ENCODE data around the gene LDB2. TPM values are rescaled to one million over a fixed set of nuclear protein-coding genes. Genes with fewer than 3 reads are reported as not detected.

The LDB2 gene
- total RNA-seq, 1 donor from 2014 or later = not detected

DNA sequence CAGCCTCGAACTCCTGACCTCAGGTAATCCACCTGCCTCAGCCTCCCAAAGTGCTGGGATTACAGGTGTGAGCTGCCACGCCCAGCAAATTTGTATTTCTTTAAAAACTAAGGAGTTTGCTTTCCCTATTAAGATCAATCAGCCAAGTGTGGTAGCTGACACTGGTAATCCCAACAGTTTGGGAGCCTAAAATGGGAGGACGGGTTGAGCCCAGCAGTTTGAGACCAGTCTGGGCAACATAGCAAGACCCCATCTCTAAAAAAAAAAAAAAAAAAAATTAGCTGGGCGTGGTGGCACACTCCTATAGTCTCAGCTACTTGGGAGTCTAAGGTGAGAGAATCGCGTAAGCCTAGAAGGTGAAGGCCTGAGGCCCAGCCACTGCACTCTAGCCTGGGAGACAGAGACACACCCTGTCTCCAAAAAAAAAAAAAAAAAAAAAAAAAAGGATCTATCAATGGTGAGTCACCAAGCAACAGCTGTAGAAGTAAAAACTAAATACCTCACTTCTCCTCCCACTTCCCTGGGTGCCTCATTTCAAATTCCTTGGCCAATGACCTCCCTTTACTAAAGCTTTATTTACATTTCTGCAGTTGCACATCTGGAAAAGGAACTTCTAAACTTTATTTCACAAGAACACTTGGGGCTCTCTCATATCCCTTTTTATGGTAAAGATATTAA is 54.5 kb downstream of the LDB2 start:
- Mint-ChIP-seq H3K9me3 (ENCODE audit: low read depth) (no peaks in the 10 kb centered on the region), H3K36me3 (ENCODE audit: insufficient read depth) (no peaks in the 10 kb centered on the region), H3K27me3 (no peaks in the 10 kb centered on the region), H3K27ac (no peak overlapping the region), H3K4me1 (ENCODE audit: low read depth) (peaks cover 4% of the 10 kb centered on the region), H3K4me3 (ENCODE audit: low read depth) (no peak overlapping the region)
- no peak for DNase-seq (ENCODE audit: low spot score, unreplicated experiment)
- TF ChIP-seq, protein P1, sequence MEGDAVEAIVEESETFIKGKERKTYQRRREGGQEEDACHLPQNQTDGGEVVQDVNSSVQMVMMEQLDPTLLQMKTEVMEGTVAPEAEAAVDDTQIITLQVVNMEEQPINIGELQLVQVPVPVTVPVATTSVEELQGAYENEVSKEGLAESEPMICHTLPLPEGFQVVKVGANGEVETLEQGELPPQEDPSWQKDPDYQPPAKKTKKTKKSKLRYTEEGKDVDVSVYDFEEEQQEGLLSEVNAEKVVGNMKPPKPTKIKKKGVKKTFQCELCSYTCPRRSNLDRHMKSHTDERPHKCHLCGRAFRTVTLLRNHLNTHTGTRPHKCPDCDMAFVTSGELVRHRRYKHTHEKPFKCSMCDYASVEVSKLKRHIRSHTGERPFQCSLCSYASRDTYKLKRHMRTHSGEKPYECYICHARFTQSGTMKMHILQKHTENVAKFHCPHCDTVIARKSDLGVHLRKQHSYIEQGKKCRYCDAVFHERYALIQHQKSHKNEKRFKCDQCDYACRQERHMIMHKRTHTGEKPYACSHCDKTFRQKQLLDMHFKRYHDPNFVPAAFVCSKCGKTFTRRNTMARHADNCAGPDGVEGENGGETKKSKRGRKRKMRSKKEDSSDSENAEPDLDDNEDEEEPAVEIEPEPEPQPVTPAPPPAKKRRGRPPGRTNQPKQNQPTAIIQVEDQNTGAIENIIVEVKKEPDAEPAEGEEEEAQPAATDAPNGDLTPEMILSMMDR (IDR thresholded peaks at IDR 0.05; ENCODE audit: unreplicated experiment) = no peak

DNA sequence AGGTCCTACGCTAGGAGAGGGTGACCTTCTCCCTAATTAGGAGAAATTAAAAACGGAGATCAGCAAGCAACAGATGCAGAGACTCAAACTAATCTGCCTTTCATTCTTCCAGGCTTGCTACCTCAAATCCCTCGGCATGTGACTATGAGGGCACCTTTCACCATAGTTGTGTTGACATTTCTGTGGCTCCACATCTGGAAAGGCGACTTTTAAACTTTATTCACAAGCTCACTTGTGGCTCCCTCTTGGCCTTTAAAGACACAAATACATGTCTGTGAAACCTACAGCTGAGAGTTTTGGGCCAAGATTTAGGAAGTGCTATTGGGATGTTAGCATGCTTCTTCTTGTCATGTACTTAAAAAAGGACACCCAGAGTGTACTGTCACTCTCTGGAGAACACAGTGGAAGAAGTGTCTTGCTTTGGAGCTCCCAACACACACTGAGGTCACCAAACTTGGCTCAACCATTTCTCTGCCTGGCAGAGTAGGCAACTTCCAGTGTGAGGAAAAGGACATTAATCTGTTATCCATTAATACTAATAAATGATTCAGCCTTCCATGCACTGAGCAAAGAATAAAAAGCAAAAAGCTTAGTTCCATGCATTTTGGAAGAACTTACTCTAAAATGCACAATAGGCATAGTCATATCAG is 60.1 kb downstream of the LDB2 start:
- Mint-ChIP-seq H3K4me3 (ENCODE audit: low read depth) (no peak overlapping the region), H3K27me3 (no peaks in the 10 kb centered on the region), H3K27ac (no peak overlapping the region)

DNA sequence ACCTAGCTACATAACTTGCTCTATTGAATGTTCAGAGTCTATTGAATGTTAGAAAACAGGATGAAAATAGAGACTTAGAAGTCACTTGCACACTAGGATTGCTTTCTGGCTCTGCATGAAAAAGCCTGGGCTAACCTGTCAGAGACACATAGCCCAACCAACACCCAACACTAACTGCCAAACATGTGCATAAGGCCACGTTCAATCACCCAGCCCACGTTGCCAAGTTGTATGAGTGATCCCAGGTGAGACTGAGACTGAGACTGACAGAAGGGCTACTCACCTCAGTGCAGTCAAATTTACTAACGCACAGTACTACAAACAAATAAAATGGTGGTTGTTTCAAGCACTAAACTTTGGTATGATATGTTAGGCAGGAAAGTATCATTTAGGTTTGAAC is 61.0 kb downstream of the LDB2 start:
- Mint-ChIP-seq H3K27me3 (no peaks in the 10 kb centered on the region), H3K9me3 (ENCODE audit: low read depth) (no peaks in the 10 kb centered on the region), H3K4me3 (ENCODE audit: low read depth) (no peak overlapping the region), H3K4me1 (ENCODE audit: low read depth) (peaks cover 13% of the 10 kb centered on the region), H3K27ac (no peak overlapping the region), H3K36me3 (ENCODE audit: insufficient read depth) (no peaks in the 10 kb centered on the region)
- DNase-seq (ENCODE audit: low spot score, unreplicated experiment) = no peak
- TF ChIP-seq, protein P1 (IDR thresholded peaks at IDR 0.05; ENCODE audit: unreplicated experiment) = no peak

More for the DNA sequence above, 60.1 kb downstream of the LDB2 start:
- no peak for DNase-seq (ENCODE audit: low spot score, unreplicated experiment)
- TF ChIP-seq, protein P1 (IDR thresholded peaks at IDR 0.05; ENCODE audit: unreplicated experiment) = no peak
- Mint-ChIP-seq H3K4me1 (ENCODE audit: low read depth) (peaks cover 13% of the 10 kb centered on the region), H3K36me3 (ENCODE audit: insufficient read depth) (no peaks in the 10 kb centered on the region), H3K9me3 (ENCODE audit: low read depth) (no peaks in the 10 kb centered on the region)

DNA sequence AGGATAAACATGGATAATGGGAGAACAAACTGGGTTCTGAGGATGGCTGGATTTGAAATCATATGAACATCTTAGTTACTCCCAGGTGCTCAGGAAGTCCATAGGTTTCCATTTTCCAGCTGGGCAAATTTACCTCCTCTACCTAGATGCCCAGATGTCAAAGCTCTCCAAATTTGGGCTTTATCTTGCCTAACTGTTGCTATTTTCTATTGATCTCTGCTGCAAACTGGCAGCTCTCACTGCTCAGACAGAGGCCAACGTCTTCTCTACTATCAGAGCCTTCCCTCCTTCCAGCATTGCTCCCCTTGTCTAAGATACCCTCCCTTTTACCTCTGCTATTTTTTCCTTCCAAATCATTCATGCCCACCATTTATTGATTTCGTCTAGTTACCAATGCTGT is 62.1 kb downstream of the LDB2 start:
- Mint-ChIP-seq H3K4me3 (ENCODE audit: low read depth) (no peak overlapping the region), H3K36me3 (ENCODE audit: insufficient read depth) (no peaks in the 10 kb centered on the region), H3K27me3 (peaks cover 3% of the 10 kb centered on the region), H3K4me1 (ENCODE audit: low read depth) (peaks cover 13% of the 10 kb centered on the region), H3K9me3 (ENCODE audit: low read depth) (no peaks in the 10 kb centered on the region), H3K27ac (no peak overlapping the region)
- DNase-seq (ENCODE audit: low spot score, unreplicated experiment) = no peak
- TF ChIP-seq, protein P1 (IDR thresholded peaks at IDR 0.05; ENCODE audit: unreplicated experiment) = no peak

DNA sequence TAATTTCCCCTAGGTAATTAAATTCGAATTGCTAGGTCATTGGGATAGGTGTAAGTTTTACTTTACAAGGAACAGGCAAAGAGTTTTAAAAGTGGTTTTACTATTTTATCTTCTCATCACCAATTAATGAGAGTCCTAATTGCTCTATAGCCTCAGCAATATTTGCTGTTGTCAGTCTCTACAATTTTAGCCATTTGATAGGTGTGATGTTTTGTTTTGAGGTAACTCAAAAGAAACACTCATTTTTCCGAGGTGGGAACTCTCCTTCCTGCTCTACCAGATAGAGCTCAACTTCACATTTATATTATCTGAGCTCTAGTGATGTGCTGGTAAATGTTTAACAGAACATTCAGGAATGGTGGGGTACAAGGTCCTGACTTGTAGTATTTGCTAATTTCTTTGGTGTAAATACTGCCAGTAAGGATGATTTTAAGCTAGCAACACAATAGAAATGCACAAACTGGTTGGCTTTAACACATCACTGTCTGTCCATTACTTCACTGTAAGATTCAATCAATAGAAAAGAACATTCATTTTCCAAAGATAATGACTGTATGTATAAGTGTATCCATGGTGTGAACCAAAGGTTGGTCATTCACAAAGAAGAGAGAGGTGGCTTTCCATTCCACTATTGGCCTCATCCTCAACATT is 62.7 kb downstream of the LDB2 start:
- peaks cover 13% of the 10 kb centered on the region for H3K4me1 Mint-ChIP-seq (ENCODE audit: low read depth)

More for the DNA sequence above, 62.7 kb downstream of the LDB2 start:
- TF ChIP-seq, protein P1 (IDR thresholded peaks at IDR 0.05; ENCODE audit: unreplicated experiment) = no peak
- H3K27ac Mint-ChIP-seq = no peak overlapping the region
- DNase-seq (ENCODE audit: low spot score, unreplicated experiment) = no peak
- H3K9me3 Mint-ChIP-seq (ENCODE audit: low read depth) = no peaks in the 10 kb centered on the region
- H3K27me3 Mint-ChIP-seq = peaks cover 6% of the 10 kb centered on the region
- H3K4me3 Mint-ChIP-seq (ENCODE audit: low read depth) = no peak overlapping the region
- no peaks in the 10 kb centered on the region for H3K36me3 Mint-ChIP-seq (ENCODE audit: insufficient read depth)

Data from progenitor cell of endocrine pancreas (in vitro differentiated cells).